ENCODE data around the gene TLE7. TPM values are rescaled to one million over a fixed set of nuclear protein-coding genes. Genes with fewer than 3 reads are reported as not detected.
A peak's percentile ranks its signal among the peaks of the same experiment; 100 is the strongest.

TLE7 gene
- polyA plus RNA-seq (2013, experiment 1 of 2; ENCODE audit: insufficient read length) = not detected
- polyA plus RNA-seq (2013, experiment 2 of 2; ENCODE audit: insufficient read length) = not detected

DNA sequence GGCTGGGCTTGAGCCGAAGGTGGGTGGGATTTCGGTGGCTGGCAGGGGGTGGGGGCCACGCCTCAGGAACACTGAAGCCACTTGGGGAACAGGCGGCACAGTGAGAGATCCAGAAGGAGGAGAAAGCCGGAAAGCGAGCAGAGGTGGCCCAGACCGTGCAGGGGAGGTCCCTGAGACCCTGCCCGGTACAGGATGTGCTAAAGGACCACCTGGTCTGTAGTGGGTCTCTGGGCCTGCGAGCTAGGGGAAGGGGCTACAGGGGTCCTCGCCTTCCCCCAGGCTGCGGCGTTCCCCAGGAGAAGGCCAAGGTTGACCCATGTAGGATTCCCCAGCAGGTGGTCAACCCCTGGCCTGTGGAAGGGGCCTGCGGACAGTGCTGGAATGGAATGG lies at the start of gene TLE7:
TSS of gene TLE7 (minus strand) at position 4 of the 390 bp plus-strand sequence. CDS start 8,730 bp downstream, outside the sequence.
- DNase-seq = no peak

DNA sequence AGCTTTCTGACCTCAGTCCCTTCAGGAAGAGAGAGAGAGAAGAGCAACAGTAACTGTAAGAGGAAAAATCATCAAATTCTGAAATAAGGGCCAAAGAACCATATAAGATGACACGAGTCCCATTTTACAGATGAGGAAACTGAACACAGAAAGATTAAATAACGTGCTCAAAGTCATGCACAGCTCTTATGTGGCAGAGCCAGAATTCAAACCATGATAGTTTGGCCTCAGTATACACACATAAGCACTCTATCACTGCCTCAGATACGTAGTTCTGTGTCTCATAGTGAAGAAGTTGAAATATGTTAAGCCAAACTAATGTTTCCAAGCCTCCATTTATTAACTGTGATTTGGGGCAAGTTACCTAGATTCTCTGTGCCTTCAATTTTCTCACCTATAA lies 49.2 kb upstream of the TLE7 start:
- DNase-seq = no peak

DNA sequence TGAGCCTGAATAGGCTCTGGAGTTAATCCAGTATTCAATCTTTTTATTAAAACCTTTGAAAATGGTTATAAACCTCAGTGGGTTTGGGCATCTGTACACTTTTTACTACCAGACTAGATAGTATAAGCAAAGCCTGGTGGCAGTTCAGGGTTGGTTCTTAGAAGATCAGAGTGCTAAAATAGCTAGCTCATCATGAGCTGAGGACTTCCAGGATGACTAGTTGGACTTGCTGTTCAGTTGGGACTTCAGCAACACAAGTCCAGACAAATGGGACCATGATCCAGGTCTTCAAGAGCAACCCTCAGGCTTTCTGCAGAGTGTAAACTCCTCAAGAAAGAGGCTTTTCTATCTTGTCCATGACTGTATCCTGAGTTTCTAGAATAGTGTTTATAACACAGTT lies 48.5 kb upstream of the TLE7 start:
- no peak for DNase-seq

DNA sequence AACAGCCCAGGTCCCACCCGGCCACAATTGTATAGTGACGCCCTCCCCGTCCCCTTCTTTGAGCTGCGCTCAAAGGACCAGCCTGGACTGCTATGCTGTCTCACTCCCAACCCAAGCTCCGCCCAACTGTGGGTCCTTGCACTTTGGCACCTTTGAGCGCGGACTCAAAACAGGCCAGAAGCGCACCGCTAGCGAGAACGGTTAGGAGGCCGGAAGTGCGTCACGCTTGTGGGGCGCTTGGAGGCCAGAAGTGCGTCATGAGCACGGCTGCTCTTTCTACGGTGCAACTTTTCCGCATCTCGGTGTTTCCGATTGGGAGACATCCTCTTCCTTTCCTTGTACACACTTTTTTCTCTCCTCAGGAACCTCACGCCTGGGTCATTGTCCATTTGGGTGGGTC lies 47.3 kb upstream of the TLE7 start, which contains the start of gene ZNF19:
TSS of gene ZNF19 (minus strand) at position 203 of the 400 bp plus-strand sequence. CDS start 7,210 bp downstream, outside the sequence.
- no peak for DNase-seq

DNA sequence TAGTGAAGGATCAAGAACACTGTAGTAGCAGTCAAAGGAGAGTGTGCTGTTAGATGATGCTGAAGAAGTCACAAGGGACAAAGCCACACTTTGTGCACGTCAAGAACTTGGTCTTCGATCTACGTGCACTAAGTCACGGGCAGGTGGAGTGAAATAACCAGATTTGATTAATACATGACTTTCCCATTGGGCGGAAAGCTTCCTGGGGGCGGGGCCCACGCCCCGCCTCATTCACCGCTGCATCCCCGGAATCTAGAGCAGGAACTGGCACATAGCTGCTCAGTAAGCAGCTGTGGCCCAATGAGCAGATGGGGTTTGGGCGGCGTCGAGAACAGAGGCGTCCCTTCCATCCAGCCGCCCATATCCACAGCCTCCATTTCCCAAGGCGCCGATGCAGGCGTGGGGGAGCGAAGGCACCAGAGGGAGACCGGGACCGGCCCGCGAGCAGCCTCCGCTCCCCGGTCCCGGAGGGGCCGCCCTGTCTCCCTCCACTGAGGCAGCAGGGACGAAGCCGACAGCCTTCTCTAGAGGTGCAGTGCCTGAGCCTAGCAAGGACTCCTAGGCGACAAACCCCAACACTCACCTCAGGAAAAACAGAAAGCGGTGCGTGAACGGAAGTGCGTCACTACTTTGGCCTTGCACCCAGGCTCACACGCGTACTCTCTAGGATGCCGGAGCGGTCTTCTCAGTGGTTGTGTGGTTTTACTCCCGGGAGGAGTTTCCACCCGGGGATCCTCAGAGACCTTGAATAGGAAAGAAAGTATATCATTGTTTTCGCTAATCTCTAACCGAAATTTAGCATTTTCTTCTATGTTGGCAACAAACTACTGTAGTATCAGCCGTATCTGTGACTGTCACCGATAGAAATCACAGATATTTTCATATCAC lies 42.4 kb upstream of the TLE7 start:
- peak; percentile 92 for DNase-seq

DNA sequence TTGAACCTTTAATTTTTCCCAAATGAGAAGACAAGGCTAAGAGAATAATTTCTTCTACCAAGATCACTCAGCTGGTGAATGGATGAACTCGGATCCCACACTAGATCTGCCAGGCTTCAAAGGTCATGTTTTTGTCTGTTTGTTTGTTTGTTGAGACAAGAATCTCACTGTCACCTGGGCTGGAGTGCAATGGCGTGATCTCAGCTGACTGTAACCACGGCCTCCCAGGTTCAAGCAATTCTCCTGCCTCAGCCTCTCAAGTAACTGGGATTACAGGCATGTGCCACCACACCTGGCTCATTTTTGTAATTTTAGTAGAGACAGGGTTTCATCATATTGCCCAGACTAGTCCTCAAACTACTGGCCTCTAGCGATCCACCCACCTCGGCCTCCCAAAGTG lies 40.7 kb upstream of the TLE7 start:
- DNase-seq = no peak

DNA sequence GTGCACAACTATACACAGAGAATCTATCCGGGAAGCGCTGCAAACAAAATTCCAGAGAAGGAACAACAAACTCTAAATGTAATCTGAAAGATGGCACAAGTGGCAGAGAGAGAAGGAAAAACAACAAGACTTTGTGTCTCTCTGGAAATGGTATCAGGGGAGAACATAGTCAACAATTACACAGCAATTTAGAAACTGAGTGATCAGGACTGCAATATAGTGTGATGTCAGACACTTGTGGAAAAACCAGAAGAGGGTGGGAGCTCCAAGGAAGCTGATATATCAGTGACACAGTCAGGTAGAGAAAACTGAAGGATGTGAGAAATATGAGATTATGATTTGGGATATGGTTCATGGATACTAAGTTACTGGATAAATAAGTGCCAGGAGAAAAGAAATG lies 39.1 kb upstream of the TLE7 start:
- DNase-seq = no peak

DNA sequence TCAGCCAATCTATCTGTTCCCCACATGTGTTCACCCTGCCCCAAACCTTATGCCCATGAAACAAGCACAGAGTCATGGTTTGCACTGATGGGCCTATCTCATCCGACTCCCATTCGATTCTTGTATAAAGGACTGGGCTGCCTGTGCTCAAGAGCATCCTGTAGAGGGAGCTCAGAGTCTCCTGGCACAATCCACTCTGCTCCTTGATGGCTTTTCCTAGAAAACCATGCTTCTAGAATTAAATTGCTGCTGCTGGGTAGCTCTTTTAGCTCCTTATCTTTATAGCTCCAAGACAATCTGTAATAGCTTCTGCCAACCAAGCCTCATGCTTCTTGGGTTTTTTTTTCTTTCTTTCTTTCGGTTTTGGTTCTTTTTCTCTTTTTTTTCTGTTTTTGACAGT lies 37.6 kb upstream of the TLE7 start:
- DNase-seq = peak; percentile 25

DNA sequence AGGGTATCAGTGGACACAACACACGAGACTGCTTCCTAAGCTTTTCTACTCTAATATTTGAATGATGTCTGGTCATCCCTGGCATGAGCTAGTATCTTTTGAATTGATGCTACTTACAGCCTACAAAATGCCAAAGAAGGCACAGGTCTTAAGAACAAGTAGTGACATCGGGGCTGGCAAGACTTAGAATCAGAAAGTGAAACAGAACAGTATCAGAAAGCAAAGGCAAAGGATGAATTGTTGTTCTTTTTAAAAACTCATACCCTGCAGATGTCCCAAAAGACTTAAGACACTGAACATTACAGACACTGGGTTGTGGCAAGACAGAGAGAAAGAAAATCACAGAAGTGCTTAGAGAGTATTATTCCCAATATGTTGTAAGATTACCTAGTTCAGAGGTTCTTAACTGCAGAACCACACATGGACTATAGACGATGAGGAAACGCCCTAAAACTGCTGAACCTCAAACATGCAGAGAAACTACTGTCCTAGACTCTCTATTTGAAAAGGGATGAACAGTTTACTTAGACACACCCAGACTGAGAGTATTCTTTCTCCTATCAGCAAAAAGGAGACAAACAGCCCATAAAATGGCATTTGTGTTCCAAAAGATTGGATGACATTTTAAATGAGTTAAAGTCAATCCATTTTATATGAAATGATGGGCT lies 34.7 kb upstream of the TLE7 start:
- no peak for DNase-seq

DNA sequence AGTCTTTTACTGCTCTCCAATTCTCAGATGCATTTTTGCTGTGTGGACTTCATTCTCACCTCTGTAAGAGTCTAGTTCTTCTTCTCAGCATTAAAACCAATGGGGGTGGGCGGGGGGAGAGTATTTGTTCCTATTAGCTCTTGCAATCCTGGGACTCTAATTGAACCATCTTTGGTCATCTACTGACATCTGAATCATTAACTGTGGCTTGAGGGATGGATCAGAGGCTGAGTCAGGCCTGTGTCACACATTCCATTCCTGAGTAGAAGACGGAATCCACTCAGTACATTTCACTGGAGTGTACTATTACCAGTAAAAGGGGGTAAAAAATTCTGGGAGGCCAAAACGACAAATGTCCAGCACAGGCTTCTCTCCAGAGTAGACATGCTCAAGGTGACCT lies 33.0 kb upstream of the TLE7 start:
- peak; percentile 97 for DNase-seq

DNA sequence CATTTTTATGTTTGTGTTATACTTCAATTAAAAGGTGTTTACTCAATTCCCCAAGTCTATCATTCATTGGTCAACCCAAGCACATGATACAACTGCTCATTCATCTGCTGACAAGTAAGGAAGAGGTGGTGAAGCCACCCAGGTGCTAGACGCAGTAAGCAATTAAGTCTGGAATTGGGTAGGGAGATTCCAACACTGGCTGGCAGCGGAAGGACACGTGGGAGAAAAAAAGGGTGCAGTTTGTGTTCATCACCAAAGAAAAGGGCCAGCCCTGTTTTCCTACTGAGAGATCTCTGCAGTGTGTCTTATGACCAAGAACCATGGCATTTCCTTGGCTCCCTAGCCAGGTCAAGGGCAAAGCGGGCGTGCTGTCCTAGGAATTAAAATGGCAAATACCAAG lies 32.0 kb upstream of the TLE7 start:
- peak; percentile 55 for DNase-seq

DNA sequence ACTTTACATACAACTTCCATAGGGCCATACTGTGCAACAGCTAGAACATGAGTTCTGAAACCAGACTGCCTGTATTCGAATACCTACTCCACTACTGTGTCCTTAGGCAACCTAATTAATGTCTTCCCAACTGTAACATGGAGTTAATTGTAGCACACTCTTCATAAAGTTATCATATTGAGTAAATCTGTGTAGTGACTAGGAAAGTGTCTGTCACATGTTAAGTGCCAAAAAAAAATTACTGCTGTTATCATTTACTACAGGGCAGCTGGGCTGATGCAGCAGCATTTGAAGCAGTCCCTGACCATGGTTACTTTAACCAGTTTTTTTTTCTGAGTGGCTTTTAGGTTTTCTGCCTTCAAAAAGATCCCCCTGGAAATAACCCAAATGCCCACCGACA lies 31.1 kb upstream of the TLE7 start:
- DNase-seq = no peak

DNA sequence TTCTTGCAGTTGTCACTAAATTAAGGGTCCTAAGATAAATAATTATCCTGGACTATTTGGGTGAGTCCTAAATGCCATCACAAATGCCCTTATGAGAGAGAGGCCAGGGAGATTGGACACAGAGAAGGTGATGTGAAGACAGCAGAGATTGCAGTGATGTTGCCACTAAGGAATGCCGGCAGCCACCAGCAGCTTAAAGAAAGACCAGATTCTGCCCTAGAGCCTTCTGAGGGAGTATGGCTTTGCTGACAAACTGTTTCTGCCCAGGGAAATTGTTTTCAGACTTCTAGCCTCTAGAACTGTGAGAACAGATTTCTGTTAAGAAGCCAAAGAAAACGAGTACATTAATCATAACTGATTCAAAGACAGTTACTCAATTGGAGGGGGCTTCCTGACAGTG lies 30.2 kb upstream of the TLE7 start:
- DNase-seq = peak; percentile 68

DNA sequence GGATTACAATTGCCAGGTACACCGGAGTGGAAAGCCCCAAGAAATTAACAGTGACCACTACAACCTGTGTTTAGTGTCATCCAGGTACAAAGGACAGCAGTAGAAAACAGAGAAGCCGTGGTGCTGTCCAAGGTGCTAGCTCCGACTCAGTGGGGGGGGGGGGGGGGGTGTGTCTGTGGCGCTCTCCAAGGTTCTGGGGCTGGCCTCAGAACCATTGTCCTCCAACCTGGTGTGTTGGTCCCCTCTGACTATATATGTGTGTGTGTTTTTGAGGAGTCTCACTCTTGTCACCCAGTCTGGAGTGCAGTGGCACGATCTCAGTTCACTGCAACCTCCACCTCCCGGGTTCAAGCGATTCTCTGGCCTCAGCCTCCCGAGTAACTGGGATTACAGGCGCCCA lies 26.0 kb upstream of the TLE7 start:
- DNase-seq = peak; percentile 39

DNA sequence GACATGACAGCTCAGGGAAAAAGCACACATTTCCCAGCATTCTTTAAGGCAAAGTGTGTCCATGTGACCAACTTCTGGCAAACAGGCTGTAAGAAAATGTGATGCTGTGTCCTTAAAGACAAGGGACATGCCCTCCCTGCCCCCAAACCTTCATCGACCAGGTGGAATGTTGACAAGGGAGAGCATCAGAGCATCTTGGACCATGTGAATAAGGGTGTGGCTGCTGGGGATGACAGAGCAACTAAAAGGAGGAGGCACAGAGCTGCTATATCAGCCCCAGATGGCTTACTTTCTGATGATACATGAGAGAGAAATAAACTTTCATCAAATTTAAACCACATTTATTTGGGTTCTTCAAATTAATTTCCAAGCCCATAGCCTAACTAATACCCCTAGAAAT lies 22.4 kb upstream of the TLE7 start:
- DNase-seq = no peak

DNA sequence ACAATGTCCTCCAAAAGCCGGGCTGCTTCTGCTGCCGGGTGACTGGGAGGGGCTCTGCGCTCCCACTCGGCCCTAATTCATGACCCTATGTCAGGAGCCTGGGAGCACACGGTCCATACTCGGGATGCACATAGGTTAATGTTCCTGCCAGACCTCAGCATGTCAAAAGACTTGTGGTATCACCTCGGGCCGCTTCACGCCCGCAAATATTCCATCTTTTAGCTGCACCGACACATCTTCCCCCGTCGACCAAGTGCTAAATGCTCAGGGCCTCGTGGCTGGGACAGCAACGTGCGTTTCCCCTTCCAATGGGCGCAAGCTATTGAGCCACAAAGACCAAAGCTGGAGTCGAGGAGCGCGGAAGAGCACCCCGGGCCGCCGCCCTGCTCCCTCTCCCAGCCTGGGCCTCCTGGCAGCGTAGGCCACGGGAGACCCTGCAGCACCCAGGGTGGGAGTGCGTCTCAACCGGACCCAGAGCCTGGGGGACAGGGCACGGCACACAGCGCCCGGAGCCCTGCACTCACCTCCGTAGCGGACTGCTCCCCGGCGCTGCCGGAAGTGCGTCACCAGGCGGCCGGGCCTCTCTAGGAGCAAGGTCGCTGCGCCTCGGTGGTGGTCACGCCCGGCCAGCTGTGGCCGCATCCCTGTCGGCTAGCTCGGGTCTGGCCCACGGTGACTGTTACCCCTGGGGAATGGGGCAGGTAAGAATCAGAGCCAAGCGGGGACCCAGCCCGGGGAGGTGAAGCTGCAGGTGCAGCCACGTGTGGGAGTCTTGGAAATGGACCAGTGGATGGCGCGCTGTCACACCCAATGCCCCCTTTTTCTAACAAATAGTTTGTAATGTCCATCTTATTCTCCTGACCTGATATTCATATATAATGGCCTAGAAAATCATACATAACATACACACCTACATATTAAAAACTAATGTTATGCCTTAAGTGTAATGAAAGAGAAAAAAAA lies 20.1 kb upstream of the TLE7 start, which contains the start of gene ZNF23:
TSS of gene ZNF23 (minus strand) at position 562 of the 963 bp plus-strand sequence. CDS start 5,451 bp downstream, outside the sequence.
- DNase-seq = peak; percentile 71

DNA sequence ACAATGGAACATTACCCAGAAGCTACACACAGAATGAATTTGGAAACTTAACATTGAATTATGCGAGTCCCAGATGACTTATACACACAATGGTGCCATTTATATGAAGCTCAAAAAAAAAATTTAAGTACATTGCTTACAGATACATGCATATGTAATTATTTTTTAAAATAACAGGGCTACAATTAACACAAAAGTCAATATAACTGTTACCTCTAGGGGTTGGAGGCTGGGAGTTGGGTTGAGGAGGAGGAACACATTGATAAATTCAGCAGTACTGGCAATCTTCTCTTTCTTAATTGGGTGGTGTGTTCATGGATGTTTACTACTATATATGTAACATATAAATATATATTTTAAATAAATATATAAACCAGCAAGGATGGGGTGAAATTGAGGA lies 19.1 kb upstream of the TLE7 start:
- no peak for DNase-seq

DNA sequence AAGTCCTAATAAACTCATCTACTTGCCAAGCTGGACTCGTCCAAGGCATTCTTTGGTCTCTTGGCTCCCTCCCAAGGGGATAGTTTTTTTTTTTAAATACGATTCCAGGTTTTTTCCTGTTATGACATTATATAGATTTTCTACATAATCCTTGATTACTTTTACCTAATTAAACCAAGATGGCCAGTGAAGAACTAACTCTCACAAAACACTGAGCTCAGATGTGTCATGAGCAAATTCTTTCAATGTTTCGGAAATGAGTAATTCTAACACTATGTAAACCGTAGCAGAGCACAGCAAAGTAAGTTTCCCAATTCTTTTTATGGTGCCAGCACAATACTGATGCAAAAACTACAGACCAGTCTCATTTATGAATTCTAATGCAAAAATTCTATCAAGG lies 18.4 kb upstream of the TLE7 start:
- peak; percentile 84 for DNase-seq

DNA sequence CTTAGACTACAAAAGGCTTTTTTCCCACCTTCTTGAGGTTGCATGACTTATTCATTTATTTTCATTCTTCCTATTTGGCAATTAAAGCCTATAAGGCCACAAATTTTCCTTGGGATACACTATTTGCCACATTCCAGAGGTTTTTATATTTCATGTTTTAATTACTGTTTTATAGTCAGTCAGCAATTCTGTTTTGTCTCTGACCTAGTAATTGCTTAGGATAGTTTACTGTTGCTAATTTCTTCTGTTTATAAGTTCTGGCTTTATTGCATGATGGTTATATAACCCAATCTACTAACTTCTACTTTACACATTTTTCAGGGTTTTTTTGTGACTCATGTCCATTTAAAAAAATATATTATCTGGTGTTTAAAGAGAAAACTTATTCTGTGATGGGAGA lies 17.7 kb upstream of the TLE7 start:
- DNase-seq = no peak

DNA sequence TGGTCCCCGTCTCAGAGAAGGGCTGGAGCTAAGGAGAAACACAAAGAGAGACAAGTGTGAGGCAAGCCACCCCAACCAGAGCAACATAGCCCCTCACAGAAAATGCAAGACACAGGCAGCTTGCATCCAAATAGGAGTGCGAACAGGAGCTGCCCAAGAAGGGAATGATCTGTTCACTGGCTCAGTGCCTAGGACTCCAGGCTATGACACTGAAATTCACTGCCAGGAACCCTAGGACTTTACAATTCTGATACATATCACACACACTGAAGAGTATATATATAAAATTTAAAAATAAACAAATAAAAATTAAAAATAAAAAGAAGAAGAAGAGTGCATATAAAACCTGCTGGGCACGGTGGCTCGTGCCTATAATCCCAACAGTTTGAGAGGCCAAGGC lies 14.9 kb upstream of the TLE7 start:
- DNase-seq = no peak

DNA sequence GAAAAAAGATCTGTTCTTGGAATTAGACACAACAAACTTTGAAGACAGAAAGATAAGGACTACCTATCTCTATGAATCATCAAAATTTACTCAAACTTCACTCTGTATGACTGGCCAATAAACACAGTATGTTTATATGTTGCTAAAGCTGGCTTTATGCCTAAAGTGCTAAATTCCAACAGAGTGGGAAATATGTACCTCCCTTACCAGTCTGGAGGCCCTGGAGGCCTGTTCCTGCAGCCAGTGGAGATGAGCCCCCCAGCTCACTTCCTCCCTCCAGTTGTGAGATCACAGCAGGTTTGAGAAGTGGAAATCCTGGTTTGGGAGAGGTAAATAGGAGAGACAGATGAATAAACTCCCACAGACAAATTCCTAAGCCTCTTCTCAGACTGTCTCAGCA lies 11.2 kb upstream of the TLE7 start:
- DNase-seq = no peak

DNA sequence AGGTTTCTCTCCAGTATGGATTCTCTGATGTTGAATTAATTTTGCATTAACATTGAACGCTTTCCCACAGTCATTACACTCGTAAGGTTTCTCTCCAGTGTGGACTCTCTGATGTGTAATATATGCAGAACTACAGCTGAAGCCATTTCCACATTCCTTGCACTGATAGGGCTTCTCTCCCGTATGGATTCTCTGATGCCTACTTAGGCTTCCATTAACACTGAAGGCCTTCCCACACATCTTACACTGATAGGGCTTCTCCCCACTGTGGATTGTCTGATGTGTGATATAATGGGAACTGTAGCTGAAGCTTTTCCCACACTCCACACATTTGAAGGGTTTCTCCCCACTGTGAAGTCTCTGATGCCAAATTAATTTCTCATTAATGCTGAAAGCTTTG lies 7.2 kb upstream of the TLE7 start:
- DNase-seq = no peak
